DOHH2 (cell line): ENCODE results near the gene CNNM4.

Experiments used
- H3F3A ChIP-seq: fragments of 200-600 bp; sonication (generic), shearing (Covaris generic); 2 replicates; pipeline ENCODE4 v1.6.0; 2016; ENCODE audit warnings: antibody characterized with exemption, mild to moderate bottlenecking; ENCODE audit not compliant: control insufficient read depth, insufficient read depth
- H3K27ac ChIP-seq: fragments of 200-600 bp; sonication (generic); 2 replicates; pipeline ENCODE4 v1.5.1; 2014; ENCODE audit warnings: low read depth, mild to moderate bottlenecking, low read length, moderate library complexity
- H3K27me3 ChIP-seq: fragments of 200-600 bp; sonication (generic); 2 replicates; pipeline ENCODE4 v1.6.1; 2014; ENCODE audit warnings: mild to moderate bottlenecking, low read length, mixed read lengths; ENCODE audit not compliant: control insufficient read depth
- H3K36me3 ChIP-seq: fragments of 200-600 bp; sonication (generic); 2 replicates; pipeline ENCODE4 v1.6.1; 2014; ENCODE audit warnings: mild to moderate bottlenecking, low read length, moderate library complexity, mixed read lengths; ENCODE audit not compliant: control insufficient read depth
- H3K4me1 ChIP-seq: fragments of 200-600 bp; sonication (generic); 2 replicates; pipeline ENCODE4 v1.6.1; 2014; ENCODE audit warnings: mild to moderate bottlenecking, low read length, mixed read lengths; ENCODE audit not compliant: control insufficient read depth
- H3K4me2 ChIP-seq: fragments of 200-600 bp; sonication (generic); 2 replicates; pipeline ENCODE4 v1.6.0; 2014; ENCODE audit warnings: mild to moderate bottlenecking, low read length, moderate library complexity
- H3K4me3 ChIP-seq: fragments of 200-600 bp; sonication (generic); 2 replicates; pipeline ENCODE4 v1.5.1; 2014; ENCODE audit warnings: mild to moderate bottlenecking, low read length, mixed read lengths
- H3K79me2 ChIP-seq: fragments of 200-600 bp; sonication (generic); 2 replicates; pipeline ENCODE4 v1.6.1; 2014; ENCODE audit warnings: mild to moderate bottlenecking, low read length, mixed read lengths; ENCODE audit not compliant: control insufficient read depth
- H3K9me2 ChIP-seq: fragments of 200-600 bp; sonication (generic); replicated peaks from 2 replicates; pipeline ENCODE4 v1.6.1; 2014; ENCODE audit warnings: mild to moderate bottlenecking, low read length, mixed read lengths; ENCODE audit not compliant: control insufficient read depth
- H3K9me3 ChIP-seq: fragments of 200-600 bp; sonication (generic); 2 replicates; pipeline ENCODE4 v1.6.1; 2014; ENCODE audit warnings: antibody characterized with exemption, low read length, mixed read lengths; ENCODE audit not compliant: control insufficient read depth, insufficient read depth
- H4K20me1 ChIP-seq: fragments of 200-600 bp; sonication (generic); 2 replicates; pipeline ENCODE4 v1.6.0; 2014; ENCODE audit warnings: low read depth, mild to moderate bottlenecking, antibody characterized with exemption, low read length, moderate library complexity; ENCODE audit not compliant: control insufficient read depth, insufficient read depth
- EZH2phosphoT487 ChIP-seq: fragments of 200-600 bp; sonication (generic); IDR thresholded peaks from 2 replicates; pipeline ENCODE4 v1.6.1; 2017; ENCODE audit warnings: borderline replicate concordance, mild to moderate bottlenecking, antibody characterized with exemption, low read length, moderate library complexity, mixed read lengths
- TF ChIP-seq, protein P1 (sequence below): fragments of 200-600 bp; sonication (generic); IDR thresholded peaks from one replicate; pipeline ENCODE4 v1.5.1; 2014; ENCODE audit warnings: antibody characterized with exemption, mild to moderate bottlenecking, low read depth, low read length; ENCODE audit not compliant: poor library complexity, severe bottlenecking

CNNM4 gene

DNA sequence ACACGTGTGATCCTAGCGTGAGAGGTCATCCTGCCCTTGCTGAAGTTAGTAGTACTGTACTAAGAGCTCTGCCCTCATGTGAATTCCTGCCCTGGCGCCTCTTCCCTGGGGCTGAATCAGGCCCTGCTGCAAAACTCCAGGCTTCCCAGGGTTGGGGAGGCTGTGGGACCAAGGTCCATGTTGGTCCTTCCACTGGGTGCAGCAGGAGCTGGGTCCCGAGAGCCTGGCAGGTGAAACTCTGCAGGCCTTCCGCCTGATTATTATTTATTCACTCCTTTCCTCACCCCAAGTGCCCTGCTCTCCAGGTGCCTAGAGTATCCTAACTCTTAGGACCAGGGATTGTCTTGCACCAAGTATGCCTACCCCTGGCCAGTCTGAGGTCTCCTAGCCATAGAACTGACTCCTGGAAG lies 50.1 kb downstream of the CNNM4 start:
- Histone ChIP-seq H3K4me3 (no peak overlapping the region), H3K4me2 (peak overlapping the region; percentile 50; the same call in 1 of the 2 replicates), H3K36me3 (no peaks in the 10 kb centered on the region; the same call in none of the 2 replicates), H3K9me3 (no peaks in the 10 kb centered on the region), H4K20me1 (no peaks in the 10 kb centered on the region), H3K27me3 (no peaks in the 10 kb centered on the region), H3K4me1 (peaks cover 54% of the 10 kb centered on the region), H3F3A (peaks cover 12% of the 10 kb centered on the region), H3K79me2 (peaks cover 6% of the 10 kb centered on the region), H3K27ac (no peak overlapping the region), H3K9me2 (no peaks in the 10 kb centered on the region)
- TF ChIP-seq, protein P1, sequence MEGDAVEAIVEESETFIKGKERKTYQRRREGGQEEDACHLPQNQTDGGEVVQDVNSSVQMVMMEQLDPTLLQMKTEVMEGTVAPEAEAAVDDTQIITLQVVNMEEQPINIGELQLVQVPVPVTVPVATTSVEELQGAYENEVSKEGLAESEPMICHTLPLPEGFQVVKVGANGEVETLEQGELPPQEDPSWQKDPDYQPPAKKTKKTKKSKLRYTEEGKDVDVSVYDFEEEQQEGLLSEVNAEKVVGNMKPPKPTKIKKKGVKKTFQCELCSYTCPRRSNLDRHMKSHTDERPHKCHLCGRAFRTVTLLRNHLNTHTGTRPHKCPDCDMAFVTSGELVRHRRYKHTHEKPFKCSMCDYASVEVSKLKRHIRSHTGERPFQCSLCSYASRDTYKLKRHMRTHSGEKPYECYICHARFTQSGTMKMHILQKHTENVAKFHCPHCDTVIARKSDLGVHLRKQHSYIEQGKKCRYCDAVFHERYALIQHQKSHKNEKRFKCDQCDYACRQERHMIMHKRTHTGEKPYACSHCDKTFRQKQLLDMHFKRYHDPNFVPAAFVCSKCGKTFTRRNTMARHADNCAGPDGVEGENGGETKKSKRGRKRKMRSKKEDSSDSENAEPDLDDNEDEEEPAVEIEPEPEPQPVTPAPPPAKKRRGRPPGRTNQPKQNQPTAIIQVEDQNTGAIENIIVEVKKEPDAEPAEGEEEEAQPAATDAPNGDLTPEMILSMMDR: no peak
- TF ChIP-seq EZH2phosphoT487: no peak

DNA sequence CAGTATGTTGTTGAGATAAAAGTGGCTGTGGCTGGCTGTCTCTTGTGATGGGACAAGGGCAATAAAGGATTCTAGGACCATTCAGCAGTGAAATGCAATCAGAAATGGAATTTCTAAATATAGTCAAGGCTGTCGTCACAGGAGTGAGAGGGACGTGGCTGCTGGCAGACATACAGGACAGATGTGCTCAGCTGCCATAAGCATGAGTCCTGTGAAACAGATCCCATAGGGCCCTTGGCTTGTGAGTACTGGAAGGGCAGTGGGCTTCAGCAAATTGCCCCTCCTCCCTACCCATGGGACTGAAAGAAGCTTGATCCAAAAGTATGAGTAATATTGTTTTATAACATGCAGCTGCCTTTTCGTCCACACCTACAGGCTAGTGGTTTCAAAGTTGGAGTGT lies 51.2 kb downstream of the CNNM4 start:
- Histone ChIP-seq H3K4me1 (peaks cover 43% of the 10 kb centered on the region), H3K36me3 (no peaks in the 10 kb centered on the region; the same call in none of the 2 replicates), H3F3A (peaks cover 3% of the 10 kb centered on the region), H3K27me3 (no peaks in the 10 kb centered on the region), H3K4me3 (peak overlapping the region; percentile 34), H3K9me3 (no peaks in the 10 kb centered on the region), H3K4me2 (peak overlapping the region; percentile 50), H3K27ac (peak overlapping the region; percentile 21; the same call in 1 of the 2 replicates), H3K9me2 (no peaks in the 10 kb centered on the region), H3K79me2 (peaks cover 7% of the 10 kb centered on the region), H4K20me1 (no peaks in the 10 kb centered on the region)
- TF ChIP-seq, protein P1: no peak
- no peak for TF ChIP-seq EZH2phosphoT487

DNA sequence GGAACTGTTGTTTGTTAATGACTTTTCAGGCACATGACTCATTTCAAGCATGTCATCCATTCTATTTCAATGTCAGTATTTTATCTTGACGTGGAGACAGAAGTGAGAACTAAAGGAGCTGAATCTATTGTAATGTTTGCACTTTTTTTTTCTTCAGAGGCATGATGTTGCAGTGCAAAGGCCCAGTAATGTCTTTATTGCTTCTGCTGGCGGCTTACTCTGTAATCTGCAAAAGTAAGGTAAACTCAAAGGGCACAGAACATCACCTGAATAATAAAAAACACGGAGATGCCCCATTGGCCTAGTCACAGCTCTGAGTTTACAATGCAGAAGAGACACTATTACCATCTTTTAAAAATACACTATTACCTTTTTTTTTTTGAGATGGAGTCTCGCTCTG lies 53.0 kb downstream of the CNNM4 start:
- H3K79me2 ChIP-seq: peaks cover 24% of the 10 kb centered on the region
- TF ChIP-seq, protein P1: no peak
- TF ChIP-seq EZH2phosphoT487: no peak
- no peak overlapping the region for H3K4me2 ChIP-seq
- peaks cover 14% of the 10 kb centered on the region for H3K36me3 ChIP-seq
- no peaks in the 10 kb centered on the region for H3K27me3 ChIP-seq
- no peaks in the 10 kb centered on the region for H3K9me3 ChIP-seq
- H3K4me1 ChIP-seq: peaks cover 46% of the 10 kb centered on the region
- H3K27ac ChIP-seq: no peak overlapping the region
- H3K4me3 ChIP-seq: no peak overlapping the region
- H3F3A ChIP-seq: no peaks in the 10 kb centered on the region
- peaks cover 13% of the 10 kb centered on the region for H4K20me1 ChIP-seq
- no peaks in the 10 kb centered on the region for H3K9me2 ChIP-seq
